ENCODE measurements around the gene CHST15.

GRCh38 chr10:124049484-124049883 is 43.9 kb downstream of the CHST15 start:
- TF ChIP-seq POLR2A (IDR thresholded peaks at IDR 0.05; ENCODE audit: low read depth, low read length): no peak
- TF ChIP-seq POLR2AphosphoS5 (IDR thresholded peaks at IDR 0.05; ENCODE audit: low read depth, low read length): no peak
- TF ChIP-seq TAF1 (IDR thresholded peaks at IDR 0.05; ENCODE audit: low read depth, low read length): no peak
- TF ChIP-seq SPI1 (IDR thresholded peaks at IDR 0.05; ENCODE audit: low read depth, low read length): no peak
- TF ChIP-seq POU2F2 (IDR thresholded peaks at IDR 0.05; ENCODE audit: low read depth, low read length): no peak
- no peak for TF ChIP-seq PAX5 (IDR thresholded peaks at IDR 0.05; ENCODE audit: insufficient read depth, low read length, severe bottlenecking)

Measured in GM12891 (cell line).